GM19351 (cell line): ENCODE results near the gene HDLBP.
A peak's percentile ranks its signal among the peaks of the same experiment; 100 is the strongest.

Source experiments
- ATAC-seq: cut with Tn5 transposase; IDR thresholded peaks from one replicate; pipeline ENCODE4 v1.9.1; 2021; ENCODE audit warnings: mild to moderate bottlenecking, moderate library complexity; ENCODE audit not compliant: unreplicated experiment

The HDLBP gene

GRCh38 chr2:241229563-241230401, 85.7 kb downstream of the HDLBP start:
- ATAC-seq: no peak

- ATAC-seq: no peak
Observed at GRCh38 chr2:241228860-241229516, 86.5 kb downstream of the HDLBP start.

- no peak for ATAC-seq
Observed at GRCh38 chr2:241228081-241228859, 87.2 kb downstream of the HDLBP start.

- ATAC-seq: no peak
Observed at GRCh38 chr2:241227594-241227993, 87.9 kb downstream of the HDLBP start.

GRCh38 chr2:241226723-241227572, 88.5 kb downstream of the HDLBP start:
- no peak for ATAC-seq

- ATAC-seq: no peak
Observed at GRCh38 chr2:241225983-241226382, 89.5 kb downstream of the HDLBP start.

- no peak for ATAC-seq
Observed at GRCh38 chr2:241225545-241225944, 89.9 kb downstream of the HDLBP start.

- ATAC-seq: no peak
Observed at GRCh38 chr2:241224851-241225438, 90.5 kb downstream of the HDLBP start.

GRCh38 chr2:241224018-241224850, 91.2 kb downstream of the HDLBP start:
- ATAC-seq: no peak

GRCh38 chr2:241223211-241224017, 92.1 kb downstream of the HDLBP start:
- no peak for ATAC-seq

- ATAC-seq: no peak
Observed at GRCh38 chr2:241219856-241220356, 95.6 kb downstream of the HDLBP start.

- no peak for ATAC-seq
Observed at GRCh38 chr2:241219030-241219382, 96.5 kb downstream of the HDLBP start.

- no peak for ATAC-seq
Observed at GRCh38 chr2:241218131-241219029, 97.1 kb downstream of the HDLBP start.

GRCh38 chr2:241217320-241218031, 98.0 kb downstream of the HDLBP start:
- ATAC-seq: peak; percentile 50

GRCh38 chr2:241216211-241216761, 99.2 kb downstream of the HDLBP start:
- no peak for ATAC-seq

GRCh38 chr2:241215421-241215820, 100.1 kb downstream of the HDLBP start:
- ATAC-seq: no peak
